Measurements from ENCODE around the gene TOM1L2.
A peak's percentile ranks its signal among the peaks of the same experiment; 100 is the strongest.

Gene TOM1L2

DNA sequence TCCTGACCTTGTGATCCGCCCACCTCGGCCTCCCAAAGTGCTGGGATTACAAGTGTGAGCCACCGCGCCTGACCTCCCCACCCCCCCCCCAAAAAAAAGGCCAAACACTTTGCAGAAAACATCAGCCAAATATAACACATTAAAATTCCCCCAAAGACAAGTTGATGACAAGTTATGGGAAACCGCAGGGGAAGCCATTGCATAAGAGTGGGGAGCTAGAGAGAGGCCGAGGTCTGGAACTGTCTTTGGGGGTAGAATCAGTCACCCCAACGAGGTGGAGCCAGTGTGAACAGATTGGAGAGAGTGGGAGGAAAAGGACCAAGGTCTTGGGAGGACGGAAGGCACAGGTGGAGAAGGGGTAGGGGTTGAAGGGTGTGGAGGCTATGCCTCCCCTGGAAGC is 3.2 kb upstream of the TOM1L2 start:
- Histone ChIP-seq H3K9me3 (no peaks in the 10 kb centered on the region), H3K4me1 (peaks cover 12% of the 10 kb centered on the region), H3K4me3 (no peak overlapping the region), H3K27me3 (ENCODE audit: low read depth) (no peaks in the 10 kb centered on the region), H3K36me3 (replicated peaks) (no peaks in the 10 kb centered on the region; the same call in 1 of the 2 replicates)
- DNase-seq (ENCODE audit: low spot score in 2 of 2), result no peak
- in situ Hi-C loops (cut with MboI; ENCODE audit: low sequenced_read_pairs), result no loop called here

DNA sequence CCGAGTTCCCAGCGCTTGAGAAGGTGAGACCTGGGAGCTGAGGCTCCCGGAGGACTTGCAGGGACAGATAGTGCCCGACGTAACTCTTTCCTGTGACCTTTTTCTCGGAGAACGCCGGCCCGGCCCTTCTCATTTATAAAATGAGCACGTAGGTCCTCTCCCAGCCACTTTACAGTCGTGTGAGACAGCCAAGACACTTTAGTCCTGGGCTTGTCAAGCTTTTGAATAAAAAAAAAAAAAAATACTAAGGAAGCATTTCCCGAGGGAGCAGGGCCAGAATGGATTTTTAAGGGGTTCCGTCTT is 703 bp upstream of the TOM1L2 start:
- DNase-seq (ENCODE audit: low spot score in 2 of 2), result no peak
- in situ Hi-C loops (cut with MboI; ENCODE audit: low sequenced_read_pairs), result no loop called here
- peaks cover 12% of the 10 kb centered on the region for H3K4me1 ChIP-seq
- H3K36me3 ChIP-seq (replicated peaks), result no peaks in the 10 kb centered on the region; the same call in 1 of the 2 replicates
- no peaks in the 10 kb centered on the region for H3K27me3 ChIP-seq (ENCODE audit: low read depth)
- H3K4me3 ChIP-seq, result peak overlapping the region; percentile 92
- no peaks in the 10 kb centered on the region for H3K9me3 ChIP-seq

DNA sequence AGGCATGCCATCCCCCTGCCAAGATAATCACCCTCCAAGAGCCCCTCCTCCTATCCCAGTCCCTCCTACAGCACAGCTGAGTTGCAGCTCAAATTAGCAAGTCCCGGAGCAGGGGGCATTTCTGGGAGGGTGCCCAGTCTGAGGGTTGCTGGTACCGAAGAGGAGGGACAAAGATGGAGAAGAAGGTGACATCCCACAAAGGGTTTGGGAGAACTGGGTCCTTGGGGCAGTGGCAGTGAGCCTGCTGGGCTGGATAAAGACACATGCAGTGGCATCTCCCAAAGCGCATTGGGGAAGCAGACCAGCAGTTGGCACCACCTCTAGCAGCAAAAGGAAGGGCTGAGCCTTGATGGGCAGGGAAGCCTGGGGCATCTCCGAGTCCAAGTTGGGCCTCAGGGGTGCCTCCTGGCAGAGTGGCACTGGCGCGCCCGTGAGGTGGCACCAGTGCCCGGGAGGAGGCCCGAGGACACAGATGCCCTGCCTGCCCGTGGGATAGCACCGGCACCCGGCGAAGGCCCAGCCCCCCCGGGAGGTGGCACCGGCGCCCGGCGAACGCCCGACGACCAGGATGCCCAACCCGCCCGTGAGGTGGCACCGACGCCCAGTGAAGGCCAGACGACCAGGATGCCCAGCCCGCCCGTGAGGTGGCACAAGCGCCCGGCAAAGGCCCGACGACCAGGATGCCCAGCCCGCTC is 622 bp downstream of the TOM1L2 start:
- H3K9me3 ChIP-seq, result no peaks in the 10 kb centered on the region
- in situ Hi-C loops (cut with MboI; ENCODE audit: low sequenced_read_pairs), result no loop called here
- H3K4me1 ChIP-seq, result peaks cover 12% of the 10 kb centered on the region
- DNase-seq (ENCODE audit: low spot score in 2 of 2), result no peak
- H3K36me3 ChIP-seq (replicated peaks), result no peaks in the 10 kb centered on the region; the same call in 1 of the 2 replicates
- no peaks in the 10 kb centered on the region for H3K27me3 ChIP-seq (ENCODE audit: low read depth)
- H3K4me3 ChIP-seq, result peak overlapping the region; percentile 92

DNA sequence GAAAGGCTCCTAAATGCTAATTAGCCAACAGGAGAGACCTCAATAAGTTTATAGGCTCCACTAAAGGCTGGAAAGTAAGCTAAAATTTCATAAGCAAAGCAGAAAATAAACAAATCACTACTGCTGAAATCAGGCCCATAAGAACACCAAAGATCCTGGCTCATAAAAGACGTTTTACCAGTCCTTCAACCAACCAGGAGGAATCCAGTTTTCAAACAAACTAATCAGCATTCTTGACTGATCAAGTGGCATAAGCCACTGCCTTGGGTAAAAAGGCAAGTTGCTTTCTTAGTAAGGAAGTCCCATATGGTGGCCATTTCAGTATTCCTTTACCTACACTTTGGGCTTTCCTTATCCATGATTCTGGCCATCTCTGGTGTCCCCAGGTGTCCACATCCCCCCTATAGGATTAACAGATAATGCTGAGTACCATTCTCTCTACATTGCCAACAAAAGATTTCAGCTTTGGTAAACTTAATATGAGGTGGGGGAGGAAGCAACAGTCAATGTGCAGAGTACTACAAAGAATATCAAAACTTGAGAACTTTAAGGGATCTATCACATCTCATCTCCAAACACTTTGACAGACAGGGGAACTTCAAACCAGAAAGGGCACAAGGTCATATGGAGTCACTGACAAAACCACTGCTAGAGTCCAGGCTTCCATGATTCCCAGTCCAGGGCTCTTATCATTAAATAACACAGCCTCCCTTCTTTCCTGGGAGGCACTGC is 1.3 kb downstream of the TOM1L2 start:
- H3K36me3 ChIP-seq (replicated peaks), result no peaks in the 10 kb centered on the region; the same call in 1 of the 2 replicates
- no peak for DNase-seq (ENCODE audit: low spot score in 2 of 2)
- H3K4me1 ChIP-seq, result peaks cover 12% of the 10 kb centered on the region
- no peaks in the 10 kb centered on the region for H3K27me3 ChIP-seq (ENCODE audit: low read depth)
- no peaks in the 10 kb centered on the region for H3K9me3 ChIP-seq
- peak overlapping the region; percentile 92 for H3K4me3 ChIP-seq
- in situ Hi-C loops (cut with MboI; ENCODE audit: low sequenced_read_pairs), result no loop called here

DNA sequence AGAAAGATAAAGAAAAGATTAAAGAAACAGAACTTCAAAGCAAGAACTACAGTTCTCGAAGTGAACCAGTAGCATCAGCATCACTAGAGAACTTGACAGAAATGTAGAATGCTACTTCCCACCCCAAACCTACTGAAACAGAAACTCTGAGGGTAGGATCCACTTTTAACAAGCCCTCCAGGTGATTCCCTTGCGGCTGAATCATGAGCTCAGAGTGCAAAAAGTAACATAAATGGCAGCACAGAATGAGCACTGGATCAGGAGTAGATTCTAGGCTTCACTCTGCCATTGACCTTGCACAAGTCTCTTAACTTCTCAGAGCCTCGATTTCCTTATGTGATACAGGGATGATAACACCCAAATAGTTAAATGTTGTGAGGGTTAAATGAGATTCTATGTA is 5.8 kb downstream of the TOM1L2 start:
- no peak for DNase-seq (ENCODE audit: low spot score in 2 of 2)
- no peak overlapping the region for H3K4me3 ChIP-seq
- H3K4me1 ChIP-seq, result peaks cover 7% of the 10 kb centered on the region
- H3K36me3 ChIP-seq (replicated peaks), result no peaks in the 10 kb centered on the region
- H3K27me3 ChIP-seq (ENCODE audit: low read depth), result no peaks in the 10 kb centered on the region
- in situ Hi-C loops (cut with MboI; ENCODE audit: low sequenced_read_pairs), result no loop called here
- H3K9me3 ChIP-seq, result no peaks in the 10 kb centered on the region

DNA sequence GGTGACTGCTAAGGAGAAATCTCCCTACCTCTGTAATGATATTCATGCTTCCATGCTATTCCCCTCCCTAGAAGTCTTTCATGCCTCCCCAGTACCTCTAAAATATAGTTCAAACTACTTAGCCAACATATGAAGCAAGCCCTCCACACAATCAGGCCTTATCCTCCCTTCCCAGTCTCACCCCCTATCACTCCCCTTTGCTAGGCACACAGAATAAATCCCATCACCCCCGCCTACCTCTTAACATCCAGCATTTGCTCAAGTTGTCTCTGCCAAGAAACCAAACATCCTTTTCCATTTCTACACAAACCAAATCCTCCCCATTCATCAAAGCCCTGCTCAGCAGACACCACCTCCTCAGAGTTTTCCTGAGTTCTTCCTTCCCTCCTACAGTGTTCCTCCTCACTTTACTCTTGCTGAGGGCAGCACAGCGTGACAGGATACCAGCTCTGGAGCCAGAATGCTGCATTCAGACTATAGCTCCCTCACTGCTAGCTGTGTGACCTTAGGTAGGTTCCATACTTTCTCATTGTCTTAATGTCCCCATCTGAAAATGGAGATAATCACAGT is 7.0 kb downstream of the TOM1L2 start:
- Histone ChIP-seq H3K4me1 (peaks cover 5% of the 10 kb centered on the region; the same call in 1 of the 2 replicates), H3K4me3 (no peak overlapping the region), H3K27me3 (ENCODE audit: low read depth) (no peaks in the 10 kb centered on the region), H3K9me3 (no peaks in the 10 kb centered on the region), H3K36me3 (replicated peaks) (no peaks in the 10 kb centered on the region)
- no peak for DNase-seq (ENCODE audit: low spot score in 2 of 2)
- in situ Hi-C loops (cut with MboI; ENCODE audit: low sequenced_read_pairs), result no loop called here

DNA sequence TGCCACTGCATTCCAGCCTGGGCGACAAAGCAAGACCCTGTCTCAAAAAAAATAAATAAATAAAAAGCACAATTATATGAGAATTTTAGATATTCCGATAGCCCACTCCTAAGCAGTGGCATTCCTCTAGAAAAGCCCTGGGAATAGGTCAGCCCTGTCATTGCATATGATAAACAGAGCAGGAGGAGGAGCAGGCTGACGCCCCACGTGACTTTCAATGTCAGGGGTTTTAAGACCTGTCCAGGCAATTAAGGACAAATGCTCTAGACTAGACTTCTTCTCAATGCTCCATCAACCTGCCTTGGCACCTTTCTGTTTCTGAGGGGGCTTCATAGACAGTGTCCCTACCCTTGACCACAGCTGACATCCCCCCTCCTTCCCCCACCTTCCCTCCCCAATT is 7.5 kb downstream of the TOM1L2 start:
- in situ Hi-C loops (cut with MboI; ENCODE audit: low sequenced_read_pairs), result no loop called here
- no peak for DNase-seq (ENCODE audit: low spot score in 2 of 2)

DNA sequence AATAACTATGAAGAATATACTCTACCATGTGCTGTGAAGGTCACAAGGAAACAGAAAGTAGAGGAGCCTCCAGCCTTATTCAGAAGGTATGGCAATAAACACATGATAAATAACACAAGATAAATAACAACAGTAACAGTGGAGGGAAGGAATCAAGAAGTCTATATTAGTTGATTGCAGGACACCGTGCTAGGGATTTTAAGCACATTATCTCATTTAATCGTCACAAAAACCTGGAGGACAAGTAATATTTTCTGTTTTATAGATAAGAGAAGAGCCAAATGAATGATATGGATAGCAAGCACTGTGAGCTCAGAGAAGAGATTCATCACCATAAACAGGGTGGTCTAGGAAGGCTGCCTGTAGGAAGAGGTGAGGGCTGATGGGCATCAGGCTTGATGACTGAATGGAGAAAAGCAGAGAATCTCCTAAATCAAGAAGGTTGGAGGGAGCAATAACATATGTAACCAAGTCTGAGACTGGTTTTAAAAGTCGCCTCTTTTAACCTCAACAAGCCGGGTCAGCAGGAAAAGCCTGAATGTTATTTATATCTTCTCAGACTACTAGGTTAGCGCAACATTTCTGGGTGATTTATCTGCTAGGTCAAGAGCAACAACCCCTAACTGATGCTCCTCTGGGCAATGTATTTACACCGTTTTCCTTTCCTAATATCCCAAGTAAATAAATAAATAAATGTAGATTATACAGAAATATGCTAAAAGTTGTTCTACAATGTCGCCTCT is 8.3 kb downstream of the TOM1L2 start:
- no peaks in the 10 kb centered on the region for H3K36me3 ChIP-seq (replicated peaks)
- in situ Hi-C loops (cut with MboI; ENCODE audit: low sequenced_read_pairs), result no loop called here

More for the DNA sequence above, 7.5 kb downstream of the TOM1L2 start:
- H3K27me3 ChIP-seq (ENCODE audit: low read depth), result no peaks in the 10 kb centered on the region
- no peaks in the 10 kb centered on the region for H3K36me3 ChIP-seq (replicated peaks)
- H3K9me3 ChIP-seq, result no peaks in the 10 kb centered on the region
- H3K4me1 ChIP-seq, result peaks cover 5% of the 10 kb centered on the region; the same call in 1 of the 2 replicates
- no peak overlapping the region for H3K4me3 ChIP-seq

DNA sequence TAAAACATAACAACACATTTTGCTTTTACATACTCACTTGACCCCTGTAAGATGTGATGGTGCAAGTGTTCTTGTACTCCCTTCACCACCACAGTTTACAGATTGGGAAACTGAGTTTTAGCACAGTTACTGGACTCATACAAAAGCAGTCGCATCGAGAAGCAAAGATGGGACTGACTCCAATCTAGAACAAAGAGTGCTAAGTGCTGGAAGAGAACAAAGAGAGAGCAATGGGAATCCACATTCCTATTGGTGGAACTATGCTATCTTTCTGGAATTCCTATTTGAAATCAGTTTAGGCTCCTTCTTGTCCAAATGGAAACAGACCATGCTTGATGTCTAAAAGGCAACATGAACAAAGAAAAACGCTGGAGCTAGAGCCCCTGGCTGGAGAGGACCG is 9.1 kb downstream of the TOM1L2 start:
- no peaks in the 10 kb centered on the region for H3K27me3 ChIP-seq (ENCODE audit: low read depth)
- H3K9me3 ChIP-seq, result no peaks in the 10 kb centered on the region
- no peak for DNase-seq (ENCODE audit: low spot score in 2 of 2)
- peaks cover 11% of the 10 kb centered on the region; the same call in 1 of the 2 replicates for H3K4me1 ChIP-seq
- H3K4me3 ChIP-seq, result no peak overlapping the region
- H3K36me3 ChIP-seq (replicated peaks), result no peaks in the 10 kb centered on the region
- in situ Hi-C loops (cut with MboI; ENCODE audit: low sequenced_read_pairs), result no loop called here

More for the DNA sequence above, 8.3 kb downstream of the TOM1L2 start:
- no peak for DNase-seq (ENCODE audit: low spot score in 2 of 2)
- no peaks in the 10 kb centered on the region for H3K27me3 ChIP-seq (ENCODE audit: low read depth)
- no peaks in the 10 kb centered on the region for H3K9me3 ChIP-seq
- H3K4me1 ChIP-seq, result peaks cover 5% of the 10 kb centered on the region; the same call in 1 of the 2 replicates
- H3K4me3 ChIP-seq, result no peak overlapping the region

DNA sequence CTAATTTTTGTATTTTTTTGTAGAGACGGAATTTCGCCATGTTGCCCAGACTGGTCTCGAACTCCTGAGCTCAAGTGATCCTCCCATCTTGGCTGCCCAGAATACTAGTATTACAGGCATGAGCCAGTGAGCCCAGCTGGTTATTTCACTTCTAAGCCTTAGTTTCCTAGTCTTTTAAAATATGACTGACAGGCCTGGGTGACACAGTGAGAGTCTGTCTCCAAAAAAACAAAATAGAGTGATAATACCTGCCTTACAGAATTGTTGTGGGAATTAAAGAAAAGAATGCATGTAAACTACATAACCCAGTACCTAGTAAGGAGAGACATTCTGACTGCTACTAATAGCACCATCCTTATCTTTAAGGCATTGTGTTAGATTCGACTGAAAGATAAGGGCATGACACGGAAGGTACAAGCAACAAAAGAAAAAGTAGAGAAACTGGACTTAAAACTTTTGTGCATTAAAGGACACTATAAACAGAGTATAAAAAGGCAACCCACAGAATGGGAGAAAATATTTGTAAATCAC is 11.6 kb downstream of the TOM1L2 start:
- Histone ChIP-seq H3K36me3 (replicated peaks) (no peaks in the 10 kb centered on the region), H3K9me3 (no peaks in the 10 kb centered on the region), H3K27me3 (ENCODE audit: low read depth) (no peaks in the 10 kb centered on the region), H3K4me1 (peaks cover 11% of the 10 kb centered on the region; the same call in 1 of the 2 replicates), H3K4me3 (no peak overlapping the region)
- in situ Hi-C loops (cut with MboI; ENCODE audit: low sequenced_read_pairs), result no loop called here
- DNase-seq (ENCODE audit: low spot score in 2 of 2), result no peak

DNA sequence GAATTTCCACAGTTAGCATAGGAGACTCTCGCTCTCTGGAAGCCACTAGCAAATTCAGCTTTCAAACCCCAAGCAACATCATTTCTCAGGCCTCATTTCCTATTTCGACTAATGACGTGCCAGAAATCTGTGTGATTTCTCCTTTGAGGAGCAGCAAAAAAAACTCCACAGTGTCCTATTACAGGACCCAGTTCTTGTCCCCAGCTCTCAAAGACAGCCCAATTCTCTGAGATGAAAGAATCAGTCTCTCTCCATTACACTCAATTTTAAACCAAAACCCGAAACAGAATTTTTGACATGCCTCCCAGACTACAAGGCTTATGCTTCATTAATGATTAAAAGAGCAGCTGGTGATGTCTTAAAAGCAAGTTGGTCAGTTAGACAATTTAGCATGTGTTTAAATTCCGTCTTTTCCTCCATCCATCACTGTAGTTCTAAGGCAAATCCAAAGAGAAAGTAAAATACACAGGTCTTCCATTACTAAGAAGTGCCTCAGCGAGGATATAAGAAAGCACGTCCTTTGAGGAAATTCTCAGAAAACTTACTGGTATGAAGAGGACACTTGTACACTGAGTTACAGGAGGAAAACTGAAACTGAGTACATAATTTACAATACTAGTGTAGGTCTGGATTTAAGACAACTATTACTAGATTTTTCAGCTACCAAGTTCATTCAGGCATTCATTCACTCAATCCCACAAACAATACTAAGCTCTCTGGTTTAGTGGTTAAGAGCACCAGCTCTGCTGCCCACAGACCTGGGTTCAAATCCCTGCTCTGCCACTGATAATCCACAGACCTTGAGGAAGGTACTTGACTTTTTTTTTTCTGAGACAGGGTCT is 12.5 kb downstream of the TOM1L2 start:
- DNase-seq (ENCODE audit: low spot score in 2 of 2), result no peak
- peaks cover 11% of the 10 kb centered on the region; the same call in 1 of the 2 replicates for H3K4me1 ChIP-seq
- H3K27me3 ChIP-seq (ENCODE audit: low read depth), result no peaks in the 10 kb centered on the region
- in situ Hi-C loops (cut with MboI; ENCODE audit: low sequenced_read_pairs), result no loop called here
- H3K36me3 ChIP-seq (replicated peaks), result no peaks in the 10 kb centered on the region
- H3K4me3 ChIP-seq, result no peak overlapping the region
- no peaks in the 10 kb centered on the region for H3K9me3 ChIP-seq

DNA sequence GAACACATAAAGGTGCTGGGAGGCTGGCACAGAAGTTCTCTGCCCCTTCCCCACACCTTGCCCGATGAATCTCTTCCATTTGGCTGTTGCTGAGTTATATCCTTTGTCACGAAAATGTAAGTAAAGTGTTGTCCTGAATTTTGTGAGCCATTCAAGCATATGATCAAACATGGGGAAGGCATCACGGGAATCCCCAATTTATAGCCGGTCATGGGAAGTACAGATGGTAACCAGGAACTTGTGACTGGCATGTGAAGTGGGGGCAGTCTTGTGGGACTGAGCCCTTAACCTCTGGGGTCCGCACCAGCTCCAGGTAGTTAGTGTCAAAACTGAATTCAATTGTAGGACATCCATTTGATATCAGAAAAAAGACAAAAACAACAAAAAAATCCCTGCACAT is 13.2 kb downstream of the TOM1L2 start:
- H3K4me3 ChIP-seq, result no peak overlapping the region

DNA sequence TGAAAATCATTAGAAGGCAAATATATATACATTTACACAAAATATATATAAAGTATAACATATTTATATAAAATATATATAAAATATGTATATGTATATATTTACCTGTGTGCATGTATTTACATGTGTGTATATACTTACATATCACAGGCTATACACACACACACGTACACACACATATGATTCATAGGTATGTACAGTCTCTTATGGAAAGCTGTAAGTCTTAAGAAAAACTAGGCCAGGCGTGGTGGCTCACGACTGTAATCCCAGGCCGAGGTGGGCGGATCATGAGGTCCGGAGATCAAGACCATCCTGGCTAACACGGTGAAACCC is 14.7 kb downstream of the TOM1L2 start:
- Histone ChIP-seq H3K4me3 (no peak overlapping the region), H3K27me3 (ENCODE audit: low read depth) (no peaks in the 10 kb centered on the region), H3K4me1 (peaks cover 13% of the 10 kb centered on the region), H3K36me3 (replicated peaks) (no peaks in the 10 kb centered on the region), H3K9me3 (no peaks in the 10 kb centered on the region)
- no peak for DNase-seq (ENCODE audit: low spot score in 2 of 2)
- in situ Hi-C loops (cut with MboI; ENCODE audit: low sequenced_read_pairs), result no loop called here

More for the DNA sequence above, 13.2 kb downstream of the TOM1L2 start:
- no peak for DNase-seq (ENCODE audit: low spot score in 2 of 2)
- Histone ChIP-seq H3K36me3 (replicated peaks) (no peaks in the 10 kb centered on the region), H3K9me3 (no peaks in the 10 kb centered on the region), H3K27me3 (ENCODE audit: low read depth) (no peaks in the 10 kb centered on the region), H3K4me1 (peaks cover 11% of the 10 kb centered on the region; the same call in 1 of the 2 replicates)
- in situ Hi-C loops (cut with MboI; ENCODE audit: low sequenced_read_pairs), result no loop called here
